SK-MEL-5 (cell line): Measurements from ENCODE around the gene CPA5. TPM values are rescaled to one million over a fixed set of nuclear protein-coding genes. Genes with fewer than 3 reads are reported as not detected.

Experiments used
- DNase-seq: peaks from one replicate; pipeline ENCODE4 v3.0.0-alpha.2; 2016; ENCODE audit warnings: low read depth, low spot score
- in situ Hi-C: cut with HindIII; loops from 2 replicates; pipeline ENCODE4 v1.10.0; 2016; ENCODE audit warnings: low sequenced_read_pairs, high pct_unique_total_duplicates, low pct_unique_long_range_greater_than_20kb
- total RNA-seq: library from RNA; depleted of rRNA; stranded (reverse); fragments of >200 nt; shearing (Covaris generic); gene quantifications from 2 replicates; pipeline ENCODE4 v1.2.3, GENCODE V29; 2014; rRNA removed

The CPA5 gene
- total RNA-seq, 1 experiment from 2014 or later: not detected

DNA sequence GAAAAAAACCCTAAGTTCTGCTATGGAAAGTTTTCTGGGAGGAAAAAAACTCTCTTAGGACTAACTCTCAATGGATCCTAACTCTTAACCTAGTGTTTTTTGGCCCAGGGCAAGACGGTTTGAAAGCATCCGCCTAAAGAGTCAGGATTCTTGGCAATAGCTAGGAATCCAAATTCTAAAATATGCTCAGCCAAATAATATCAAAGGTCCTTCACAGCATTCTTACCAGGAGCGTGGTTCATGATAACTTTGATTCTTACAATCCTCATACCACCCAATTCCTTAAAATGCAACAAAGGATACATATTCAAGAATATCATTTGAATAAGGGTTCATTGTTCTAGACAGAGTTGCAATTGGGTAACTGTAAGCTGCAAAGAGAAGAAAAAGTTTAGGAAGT is 57.0 kb downstream of the CPA5 start:
- DNase-seq: no peak
- in situ Hi-C loops: no loop called here

DNA sequence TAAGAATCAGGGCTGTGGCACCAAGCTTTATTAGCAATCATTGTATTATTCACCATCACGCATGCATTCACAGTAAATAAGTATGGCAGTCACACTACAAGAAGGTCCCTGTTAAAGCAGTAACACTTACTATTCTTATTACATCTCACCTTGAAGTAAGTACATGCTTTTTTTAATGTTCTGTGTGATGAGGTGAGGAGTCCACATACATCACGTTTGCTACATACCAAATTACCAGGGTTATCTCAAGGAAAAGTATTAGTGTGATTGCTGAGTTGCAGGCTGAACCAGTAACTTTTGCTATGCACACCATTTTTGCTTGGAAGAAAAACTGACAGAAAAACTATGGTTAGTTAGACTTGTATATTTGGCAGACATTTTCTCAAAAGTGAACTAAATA is 60.4 kb downstream of the CPA5 start:
- in situ Hi-C loops: no loop called here
- DNase-seq: no peak

DNA sequence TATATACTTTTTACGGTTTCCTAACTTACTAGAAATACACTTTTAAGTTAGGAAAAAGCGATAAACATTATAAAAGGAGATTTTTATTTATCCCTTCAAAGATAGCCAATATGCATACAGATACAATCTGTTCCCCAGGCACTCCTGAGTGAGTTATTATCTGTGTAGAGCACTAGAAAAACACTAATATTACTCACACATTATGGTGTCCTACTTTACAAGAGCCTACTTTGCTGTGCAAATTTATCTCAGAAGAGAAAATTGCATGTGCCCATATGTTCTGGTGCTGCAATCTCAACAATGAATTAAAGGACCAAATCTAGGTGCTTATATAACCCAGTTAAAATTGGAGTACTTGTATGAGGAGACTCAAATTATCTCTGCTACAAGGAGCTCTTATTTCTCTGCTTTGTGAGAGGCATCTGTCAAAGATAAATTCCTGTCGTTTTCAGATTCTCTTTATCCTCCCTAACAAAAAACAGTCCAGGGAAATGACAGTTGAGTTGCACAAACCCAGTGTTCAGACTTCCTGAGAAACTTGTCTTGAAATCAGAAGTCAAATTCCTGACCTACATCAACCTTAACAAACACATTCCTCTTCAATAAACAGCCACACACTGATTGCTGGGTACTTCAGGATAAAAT is 64.6 kb downstream of the CPA5 start:
- no peak for DNase-seq
- in situ Hi-C loops: no loop called here

DNA sequence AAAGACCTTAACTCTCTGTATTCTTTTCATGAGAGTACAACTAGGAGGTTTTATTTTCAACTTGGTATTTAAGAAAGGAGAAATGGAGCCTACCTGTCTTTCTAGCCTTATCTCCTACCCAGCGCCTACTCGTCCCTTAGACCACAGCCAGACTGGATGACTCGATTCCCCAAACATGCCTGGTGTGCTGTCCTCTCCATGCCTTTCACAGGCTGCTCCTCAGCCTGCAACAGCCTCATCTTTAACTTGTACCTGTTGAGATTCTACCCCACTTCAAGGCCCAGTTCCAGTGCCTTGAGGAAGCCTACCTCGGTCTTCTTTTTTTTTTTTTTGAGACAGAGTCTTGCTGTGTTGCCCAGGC is 65.1 kb downstream of the CPA5 start:
- in situ Hi-C loops: no loop called here

DNA sequence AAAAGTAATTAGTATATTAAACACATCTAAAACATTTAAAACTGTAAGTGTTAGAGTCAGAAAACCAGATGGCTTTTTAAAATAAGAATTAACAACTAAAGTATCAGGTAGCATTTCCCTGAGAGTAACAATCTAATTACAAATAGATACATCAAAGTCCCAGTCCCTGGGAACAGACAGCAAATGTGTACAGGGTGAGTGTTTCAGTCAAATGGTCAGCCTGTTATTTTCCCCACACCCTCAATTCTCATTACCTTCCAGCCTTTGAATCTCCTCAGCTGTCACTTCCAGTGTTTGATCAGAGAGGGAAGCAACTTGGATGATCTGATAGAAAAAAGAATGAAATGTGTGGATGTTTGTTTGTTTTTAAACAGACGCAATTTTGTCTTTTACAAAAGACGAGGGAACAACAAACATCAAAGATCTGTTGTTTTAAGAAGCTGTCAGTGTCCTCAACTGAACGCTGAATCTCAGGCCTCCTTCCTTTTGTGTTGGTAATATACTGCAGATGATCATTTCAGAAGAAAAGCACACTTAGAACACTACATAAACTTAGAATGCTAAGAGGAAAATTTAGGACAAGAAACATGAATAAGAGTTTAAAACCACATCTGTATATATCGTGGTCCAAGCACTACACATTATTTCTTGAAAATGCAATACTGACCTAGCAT is 66.4 kb downstream of the CPA5 start:
- in situ Hi-C loops: no loop called here
- DNase-seq: no peak

More for the DNA sequence above, 65.1 kb downstream of the CPA5 start:
- no peak for DNase-seq

DNA sequence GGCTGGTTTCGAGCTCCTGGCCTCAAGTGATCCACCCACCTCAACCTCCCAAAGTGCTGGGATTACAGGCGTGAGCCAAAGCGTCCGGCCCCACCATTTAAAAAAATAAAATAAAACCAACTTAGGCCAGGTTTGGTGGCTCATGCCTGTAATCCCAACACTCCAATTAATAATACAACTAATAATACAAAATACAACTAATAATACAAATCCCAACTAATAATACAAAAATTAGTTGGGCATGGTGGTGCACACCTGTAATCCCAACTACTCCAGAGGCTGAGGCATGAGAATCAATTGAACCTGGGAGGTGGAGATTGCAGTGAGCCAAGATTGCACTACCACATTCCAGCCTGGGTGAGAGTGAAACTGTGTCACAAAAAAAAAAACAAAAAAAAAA is 68.6 kb downstream of the CPA5 start:
- DNase-seq: no peak
- in situ Hi-C loops: no loop called here

DNA sequence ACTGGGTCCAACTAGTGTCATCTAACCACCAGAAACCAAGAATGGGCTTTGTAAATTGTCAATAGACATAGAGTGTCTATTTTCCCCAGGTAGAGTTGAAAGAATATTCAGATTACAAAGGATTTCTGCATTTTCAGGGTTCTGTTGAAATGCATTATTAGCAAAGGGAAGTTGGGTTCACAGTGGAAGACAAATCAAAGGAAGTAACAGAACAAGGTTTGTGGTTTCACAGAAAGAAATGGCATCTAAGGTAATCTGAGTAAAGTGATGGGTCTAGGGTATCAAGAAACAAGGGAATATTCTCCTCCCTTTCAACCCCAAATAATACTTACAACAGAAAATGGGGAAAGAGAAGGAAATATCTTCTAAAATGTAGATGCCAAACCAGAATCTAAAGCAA is 70.4 kb downstream of the CPA5 start:
- in situ Hi-C loops: no loop called here
- DNase-seq: no peak

DNA sequence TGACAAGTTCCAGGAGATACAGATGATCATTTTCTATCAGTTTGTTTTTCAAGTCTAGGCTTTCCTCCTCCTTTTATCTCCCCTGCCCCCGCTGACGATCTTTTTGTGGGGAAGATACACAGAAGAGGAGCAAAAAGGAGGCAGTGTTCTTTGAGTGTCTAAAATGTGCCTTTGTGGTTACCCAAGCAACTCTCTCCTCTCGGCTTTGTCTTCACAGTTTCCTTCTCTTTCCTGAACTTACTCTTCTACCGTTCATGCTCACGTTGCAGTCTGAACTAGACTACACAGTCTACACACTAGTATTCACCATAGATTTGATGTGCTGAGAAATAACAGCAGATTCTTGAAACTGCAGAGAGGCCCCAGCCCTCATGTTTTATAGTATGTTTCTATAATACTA is 72.6 kb downstream of the CPA5 start:
- DNase-seq: no peak
- in situ Hi-C loops: no loop called here

DNA sequence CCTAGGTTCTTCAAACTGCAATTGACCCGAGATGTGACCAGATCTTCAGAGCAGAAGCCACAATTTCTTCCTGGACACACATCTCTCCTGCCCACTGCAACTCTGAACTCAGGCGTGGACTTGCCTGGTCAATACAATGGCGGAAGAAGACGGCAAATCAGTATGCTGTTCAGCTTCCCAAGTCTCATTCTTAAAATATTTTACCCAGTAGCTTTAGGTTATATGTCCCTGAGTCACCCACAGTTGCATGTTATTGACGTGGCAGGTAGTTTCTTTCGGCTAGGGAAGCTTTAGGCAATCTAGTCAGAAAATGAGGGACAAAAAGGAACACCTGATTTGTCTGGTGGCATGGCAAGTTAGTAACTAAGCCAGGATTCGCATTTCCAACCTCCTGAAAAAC is 73.7 kb downstream of the CPA5 start:
- in situ Hi-C loops: no loop called here
- DNase-seq: no peak

Other genes starting within 250 kb of the CPA5 start
- gene TMEM209, start 139.4 kb upstream of the CPA5 start, total RNA-seq: 31.0 and 34.0 TPM in 2 replicates
- gene SSMEM1, start 137.0 kb upstream of the CPA5 start, total RNA-seq: 0.45 TPM in 1 of 2 replicates, not detected in the other
- gene CPA2, start 78.0 kb upstream of the CPA5 start, total RNA-seq: not detected in 2 replicates
- 0.11 and 0.16 TPM in 2 replicates for gene CPA4, start 51.7 kb upstream of the CPA5 start, total RNA-seq
- gene CPA1, start 35.7 kb downstream of the CPA5 start, total RNA-seq: not detected in 2 replicates
- 16.0 and 17.5 TPM in 2 replicates for gene CEP41, start 96.2 kb downstream of the CPA5 start, total RNA-seq
- not detected in 2 replicates for gene MEST, start 147.3 kb downstream of the CPA5 start, total RNA-seq